HUES48 (cell line): Measurements from ENCODE around the gene TGFBR3.
A peak's percentile ranks its signal among the peaks of the same experiment; 100 is the strongest.

Experiments used
- H3K27ac ChIP-seq: one replicate; pipeline ENCODE4 v1.7.0; 2013; ENCODE audit warnings: low read depth, low read length, inconsistent platforms
- H3K27me3 ChIP-seq: 2 replicates; pipeline ENCODE4 v1.6.1; 2013; ENCODE audit warnings: mild to moderate bottlenecking, low read length; ENCODE audit not compliant: control insufficient read depth, insufficient read depth
- H3K36me3 ChIP-seq: 2 replicates; pipeline ENCODE4 v1.6.1; 2013; ENCODE audit warnings: low read length; ENCODE audit not compliant: control insufficient read depth, insufficient read depth
- H3K4me1 ChIP-seq: 2 replicates; pipeline ENCODE4 v1.6.1; 2013; ENCODE audit warnings: mild to moderate bottlenecking, low read length; ENCODE audit not compliant: control insufficient read depth, insufficient read depth
- H3K4me3 ChIP-seq: 2 replicates; pipeline ENCODE4 v1.5.1; 2013; ENCODE audit warnings: mild to moderate bottlenecking, low read depth, low read length
- H3K9ac ChIP-seq: 2 replicates; pipeline ENCODE4 v1.6.1; 2013; ENCODE audit warnings: mild to moderate bottlenecking, low read depth, low read length, moderate library complexity
- H3K9me3 ChIP-seq: 2 replicates; pipeline ENCODE4 v1.6.1; 2013; ENCODE audit warnings: low read length; ENCODE audit not compliant: control insufficient read depth, insufficient read depth

TGFBR3 gene

DNA sequence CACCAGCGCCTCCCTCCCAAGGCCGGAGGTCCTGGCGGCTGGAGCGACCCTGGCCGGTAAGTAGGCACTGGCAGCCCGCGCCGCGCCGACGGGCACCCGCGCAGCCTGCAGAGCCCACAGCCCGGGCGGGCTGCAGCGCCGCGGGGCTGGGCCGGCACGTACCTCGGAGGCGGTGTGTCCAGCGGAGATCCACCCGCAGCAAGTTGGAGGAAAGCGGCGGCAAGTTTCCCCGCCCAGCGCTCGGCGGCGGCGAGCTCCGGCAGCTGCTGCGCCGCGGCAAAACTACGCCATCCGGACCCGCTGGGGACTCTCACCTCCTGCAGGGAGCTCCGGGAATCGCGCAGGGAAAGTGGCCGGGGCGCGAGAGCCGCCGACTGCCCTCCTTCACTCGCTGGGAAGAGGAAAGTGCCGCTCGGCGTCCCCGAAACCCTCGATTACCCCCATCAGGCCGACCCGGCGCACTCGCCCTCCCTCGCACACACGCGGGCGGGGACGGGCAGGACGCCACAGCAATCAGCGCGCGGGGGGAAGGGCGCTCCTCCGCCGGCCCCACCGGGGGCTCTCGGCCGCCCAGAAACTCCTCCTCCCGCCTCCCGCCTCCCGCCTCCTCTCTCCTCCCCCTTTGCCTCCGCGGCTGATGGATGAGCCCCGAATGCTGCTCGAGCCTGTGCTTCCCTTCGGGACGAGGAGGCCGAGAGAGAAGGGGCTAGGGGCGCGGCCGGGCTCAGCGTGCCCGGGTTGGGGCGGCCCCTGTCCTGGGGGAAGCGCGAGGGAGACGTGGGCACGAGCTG lies at the start of gene TGFBR3:
TGFBR3 (minus strand) TSS at position 436 of the 791 bp plus-strand sequence. CDS start 24,620 bp downstream, outside the sequence.
- H3K27me3 ChIP-seq, result peaks cover 40% of the 10 kb centered on the region
- no peaks in the 10 kb centered on the region for H3K9me3 ChIP-seq
- peak within 1 kb of the TSS; percentile 59 for H3K9ac ChIP-seq
- peak within 1 kb of the TSS; percentile 87 for H3K4me3 ChIP-seq
- no peaks in the 10 kb centered on the region for H3K36me3 ChIP-seq
- H3K27ac ChIP-seq, result peak within 1 kb of the TSS; percentile 35
- H3K4me1 ChIP-seq, result peaks cover 7% of the 10 kb centered on the region; the same call in 1 of the 2 replicates

DNA sequence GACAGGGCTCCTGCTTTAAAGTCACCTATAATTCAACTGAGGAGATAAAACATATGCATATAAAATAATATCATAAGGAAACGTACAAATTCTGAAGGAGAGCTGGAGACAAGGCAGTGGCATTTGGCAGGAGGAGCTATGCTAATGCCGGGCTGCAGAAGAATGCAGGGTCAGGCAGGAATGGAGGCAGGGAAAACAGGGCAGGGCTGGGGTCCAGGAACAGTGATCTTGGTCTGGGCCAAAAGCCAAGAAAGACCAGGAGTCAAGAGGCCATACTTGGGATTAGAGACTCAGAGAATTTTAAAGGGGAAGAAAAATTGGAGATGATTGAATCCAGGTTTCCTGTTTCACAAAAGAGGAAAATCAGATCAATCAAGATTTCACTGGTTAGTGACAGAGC lies 43.3 kb upstream of the TGFBR3 start:
- Histone ChIP-seq H3K36me3 (no peaks in the 10 kb centered on the region), H3K27me3 (no peaks in the 10 kb centered on the region), H3K27ac (no peak overlapping the region), H3K9me3 (no peaks in the 10 kb centered on the region), H3K4me1 (peaks cover 7% of the 10 kb centered on the region; the same call in 1 of the 2 replicates), H3K4me3 (no peak overlapping the region), H3K9ac (no peak overlapping the region)

DNA sequence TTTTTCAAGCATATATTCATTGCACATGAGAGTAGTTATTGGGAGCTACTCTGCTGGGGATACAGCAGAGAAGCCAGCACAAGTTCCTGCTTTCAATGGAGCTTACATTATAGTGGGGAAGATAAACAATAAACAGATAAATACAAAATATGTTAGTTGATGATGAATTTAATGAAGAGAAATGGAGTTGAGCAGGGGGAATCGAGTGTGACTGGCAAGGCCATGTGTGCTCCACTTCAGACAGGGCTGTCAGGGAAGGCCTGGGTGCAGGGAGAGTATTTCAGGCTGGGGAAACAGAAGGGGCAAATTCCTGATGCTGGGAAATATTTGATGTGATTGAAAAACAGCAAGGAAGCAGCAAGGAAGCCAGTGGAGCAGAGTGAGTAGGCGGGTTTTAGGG lies 42.1 kb upstream of the TGFBR3 start:
- peaks cover 7% of the 10 kb centered on the region; the same call in 1 of the 2 replicates for H3K4me1 ChIP-seq
- no peaks in the 10 kb centered on the region for H3K9me3 ChIP-seq
- no peaks in the 10 kb centered on the region for H3K27me3 ChIP-seq
- no peak overlapping the region for H3K27ac ChIP-seq
- no peak overlapping the region for H3K4me3 ChIP-seq
- no peaks in the 10 kb centered on the region for H3K36me3 ChIP-seq
- no peak overlapping the region for H3K9ac ChIP-seq

DNA sequence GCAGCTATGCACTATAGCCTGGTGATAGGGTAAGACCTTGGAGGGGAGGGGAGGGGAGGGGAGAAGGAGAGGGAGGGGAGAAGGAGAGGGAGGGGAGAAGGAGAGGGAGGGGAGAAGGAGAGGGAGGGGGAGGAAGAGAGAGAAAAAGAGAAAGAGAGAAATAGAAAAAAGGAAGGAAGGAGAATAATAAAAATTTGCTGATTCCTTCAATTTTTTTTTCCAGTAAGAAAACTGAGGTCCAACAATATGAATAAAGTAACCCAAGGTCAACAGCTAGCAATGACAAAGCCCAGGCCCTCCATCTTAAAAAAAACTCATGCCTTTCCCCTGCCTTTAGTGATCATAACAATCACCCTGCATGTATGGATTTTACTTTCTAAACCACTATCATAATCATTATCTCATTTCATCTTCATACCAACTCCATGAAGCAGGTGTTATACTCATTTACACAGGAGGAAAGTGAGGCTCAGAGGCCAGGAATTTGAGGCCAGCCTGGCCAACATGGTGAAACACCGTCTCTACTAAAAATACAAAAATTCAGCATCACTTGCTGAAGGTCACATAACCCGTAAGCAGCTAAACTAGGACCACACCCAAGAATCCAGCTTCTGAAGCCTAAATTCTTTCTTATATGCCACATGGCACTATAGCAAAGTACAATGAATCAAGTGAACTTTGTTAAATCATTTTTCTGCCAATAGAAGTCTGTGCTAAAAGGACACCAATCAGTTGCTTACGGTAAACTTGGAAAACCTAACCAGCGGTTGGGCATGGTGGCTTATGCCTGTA lies 39.9 kb upstream of the TGFBR3 start:
- H3K9me3 ChIP-seq, result no peaks in the 10 kb centered on the region

DNA sequence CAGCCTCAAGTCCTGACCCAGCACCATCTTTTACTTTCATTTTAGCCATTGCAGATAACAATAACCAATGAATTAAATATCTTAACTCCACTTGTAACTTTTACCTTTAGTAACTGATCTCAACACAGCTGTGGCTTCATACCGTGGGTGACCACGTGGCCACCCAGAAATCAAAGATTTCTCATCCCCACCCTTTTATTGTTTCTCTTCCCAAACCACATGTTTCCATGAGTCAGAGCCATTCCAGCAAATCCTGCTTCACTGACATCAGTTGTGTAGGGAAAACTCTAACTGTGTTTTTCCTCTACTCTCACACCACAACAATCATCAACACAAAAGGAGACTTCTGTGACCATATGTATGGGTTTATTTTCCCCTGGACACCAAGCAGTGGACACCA lies 38.2 kb upstream of the TGFBR3 start:
- Histone ChIP-seq H3K27me3 (no peaks in the 10 kb centered on the region), H3K9ac (no peak overlapping the region), H3K4me1 (0 out of 2 replicates have a peak, but pooled peaks cover 3% of the 10 kb centered on the region), H3K9me3 (no peaks in the 10 kb centered on the region), H3K27ac (no peak overlapping the region), H3K36me3 (no peaks in the 10 kb centered on the region), H3K4me3 (no peak overlapping the region)

More for the DNA sequence above, 39.9 kb upstream of the TGFBR3 start:
- H3K4me1 ChIP-seq, result peaks cover 7% of the 10 kb centered on the region; the same call in 1 of the 2 replicates
- H3K4me3 ChIP-seq, result no peak overlapping the region
- H3K27me3 ChIP-seq, result no peaks in the 10 kb centered on the region
- H3K27ac ChIP-seq, result no peak overlapping the region
- H3K36me3 ChIP-seq, result no peaks in the 10 kb centered on the region
- no peak overlapping the region for H3K9ac ChIP-seq

DNA sequence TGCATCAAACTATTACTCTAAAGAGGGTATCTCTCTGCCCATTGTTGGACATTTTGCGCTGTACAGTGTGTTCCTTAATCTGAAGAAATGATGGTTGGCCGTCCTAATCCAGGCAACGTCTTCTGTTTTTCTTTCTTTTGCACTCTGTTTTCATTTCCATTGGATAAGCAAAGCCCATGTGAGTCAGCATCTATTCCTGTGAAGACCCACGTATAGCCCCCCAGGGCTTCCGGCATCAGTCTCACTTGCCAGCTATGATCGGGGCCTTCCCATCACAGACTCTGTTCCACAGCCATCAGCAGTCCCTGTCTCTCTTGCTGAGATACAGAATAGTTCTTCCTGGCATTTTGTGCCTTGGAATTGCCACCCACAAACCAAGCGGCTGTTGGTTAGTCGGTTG lies 34.0 kb upstream of the TGFBR3 start:
- H3K4me1 ChIP-seq, result peaks cover 7% of the 10 kb centered on the region

DNA sequence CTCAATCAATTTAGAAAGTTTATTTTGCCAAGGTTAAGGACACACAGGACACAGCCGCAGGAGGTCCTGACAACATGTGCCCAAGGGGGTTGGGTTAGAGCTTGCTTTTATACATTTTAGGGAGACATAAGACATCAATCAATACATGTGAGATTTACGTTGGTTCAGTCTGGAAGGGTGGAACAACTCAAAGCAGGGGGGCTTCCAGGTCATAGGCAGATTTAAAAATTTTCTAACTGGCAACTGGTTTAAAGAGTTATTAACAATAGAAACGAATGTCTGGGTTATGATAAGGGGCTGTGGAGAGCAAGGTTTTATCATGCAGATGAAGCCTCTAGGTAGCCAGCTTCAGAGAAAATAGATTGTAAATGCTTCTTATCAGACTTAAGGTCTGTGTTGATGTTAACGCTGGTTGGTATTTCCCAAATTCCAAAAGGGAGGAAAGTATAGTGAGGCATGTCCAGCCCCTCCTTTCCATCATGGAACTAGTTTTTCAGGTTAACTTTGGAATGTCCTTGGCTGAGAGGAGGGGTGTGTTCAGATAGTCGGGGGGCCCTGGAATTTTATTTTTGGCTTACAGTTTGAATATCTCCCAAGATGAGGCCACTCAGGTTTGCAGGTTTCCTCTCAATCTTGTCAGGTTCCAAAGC lies 31.0 kb upstream of the TGFBR3 start:
- no peaks in the 10 kb centered on the region for H3K36me3 ChIP-seq
- no peak overlapping the region for H3K4me3 ChIP-seq

More for the DNA sequence above, 34.0 kb upstream of the TGFBR3 start:
- no peaks in the 10 kb centered on the region for H3K36me3 ChIP-seq
- no peaks in the 10 kb centered on the region for H3K27me3 ChIP-seq
- H3K9ac ChIP-seq, result no peak overlapping the region
- H3K4me3 ChIP-seq, result no peak overlapping the region
- no peaks in the 10 kb centered on the region for H3K9me3 ChIP-seq
- H3K27ac ChIP-seq, result no peak overlapping the region

DNA sequence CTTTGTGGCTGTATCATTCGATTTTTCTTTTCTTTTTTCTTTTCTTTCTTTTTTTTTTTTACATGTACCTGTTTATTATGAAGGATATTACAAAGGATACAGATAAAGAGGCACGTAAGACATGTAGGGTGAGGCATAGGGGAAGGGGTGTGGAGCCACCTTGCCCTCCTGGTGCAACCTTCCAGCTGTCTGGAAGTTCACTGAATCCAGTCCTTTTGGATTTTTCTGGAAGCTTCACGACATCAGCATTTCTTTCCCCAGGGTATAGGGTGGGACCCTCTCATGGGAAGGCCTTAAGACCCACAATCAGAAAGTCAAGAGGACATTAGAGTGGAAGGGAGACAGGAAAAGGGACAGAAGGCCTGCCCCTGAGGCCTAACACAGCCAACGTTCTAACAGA lies 30.1 kb upstream of the TGFBR3 start:
- H3K36me3 ChIP-seq, result no peaks in the 10 kb centered on the region
- H3K4me1 ChIP-seq, result peaks cover 7% of the 10 kb centered on the region
- H3K4me3 ChIP-seq, result no peak overlapping the region
- H3K27me3 ChIP-seq, result no peaks in the 10 kb centered on the region
- H3K27ac ChIP-seq, result no peak overlapping the region
- no peaks in the 10 kb centered on the region for H3K9me3 ChIP-seq
- H3K9ac ChIP-seq, result no peak overlapping the region

More for the DNA sequence above, 31.0 kb upstream of the TGFBR3 start:
- no peak overlapping the region for H3K9ac ChIP-seq
- H3K27ac ChIP-seq, result no peak overlapping the region
- H3K27me3 ChIP-seq, result no peaks in the 10 kb centered on the region
- no peaks in the 10 kb centered on the region for H3K9me3 ChIP-seq
- H3K4me1 ChIP-seq, result peaks cover 7% of the 10 kb centered on the region

DNA sequence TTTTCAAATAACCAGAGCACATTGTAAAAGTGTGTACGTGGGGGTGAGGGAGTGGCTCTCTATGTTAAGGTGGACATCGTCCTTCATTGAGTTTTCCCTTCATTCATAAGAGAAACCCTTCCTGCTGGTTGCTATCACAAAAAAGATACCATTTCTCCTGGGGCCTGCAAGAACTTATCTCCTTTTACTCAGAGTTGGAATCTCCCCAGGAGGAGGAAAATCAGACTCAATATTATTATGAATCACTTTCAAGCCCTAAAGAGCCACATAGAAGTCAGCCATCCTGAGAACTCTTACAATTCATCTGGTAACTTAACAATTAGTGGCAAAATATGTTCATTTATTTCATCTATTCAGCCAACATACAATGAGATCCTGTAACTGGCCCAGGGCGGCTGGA lies 27.1 kb upstream of the TGFBR3 start:
- Histone ChIP-seq H3K9ac (no peak overlapping the region), H3K27me3 (no peaks in the 10 kb centered on the region), H3K36me3 (no peaks in the 10 kb centered on the region), H3K4me3 (no peak overlapping the region), H3K27ac (no peak overlapping the region), H3K9me3 (no peaks in the 10 kb centered on the region), H3K4me1 (peaks cover 7% of the 10 kb centered on the region)

DNA sequence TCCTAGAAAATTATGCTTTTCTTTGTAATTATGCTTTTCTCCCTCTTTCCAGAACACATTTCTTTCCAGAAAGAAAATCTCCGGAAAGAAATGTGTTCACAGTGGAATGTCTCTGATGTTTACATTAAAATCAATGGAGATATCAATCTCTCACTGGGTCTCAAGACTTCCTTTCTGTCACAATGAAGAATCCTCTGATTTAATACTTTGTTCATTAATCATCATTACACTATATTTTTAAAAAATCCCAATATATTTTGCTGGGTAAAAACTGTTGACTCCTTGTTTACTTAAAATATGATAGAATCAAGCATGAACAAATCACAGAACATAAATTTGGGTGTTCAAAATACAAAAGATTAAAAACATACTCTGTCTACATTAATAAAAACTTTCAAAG lies 26.3 kb upstream of the TGFBR3 start:
- Histone ChIP-seq H3K36me3 (no peaks in the 10 kb centered on the region), H3K9ac (no peak overlapping the region), H3K4me3 (no peak overlapping the region), H3K4me1 (peaks cover 6% of the 10 kb centered on the region), H3K27me3 (no peaks in the 10 kb centered on the region), H3K27ac (no peak overlapping the region), H3K9me3 (no peaks in the 10 kb centered on the region)
